K562 (cell line): Measurements from ENCODE around the gene MERTK.

Experiments used
- ARID4B ChIP-seq: sonication (generic); formaldehyde crosslinking; IDR thresholded peaks from 2 replicates; pipeline ENCODE4 v1.8.0; 2022; ENCODE audit warnings: mild to moderate bottlenecking, missing genetic modification reagents
- CCAR2 ChIP-seq: fragments of 200-400 bp; formaldehyde crosslinking; IDR thresholded peaks from 2 replicates; pipeline ENCODE4 v1.6.1; 2017; ENCODE audit warnings: mild to moderate bottlenecking, low read depth, low read length
- CEBPZ ChIP-seq: fragments of 150-350 bp; IDR thresholded peaks from 2 replicates; pipeline ENCODE4 v1.6.1; 2014; ENCODE audit warnings: low read depth, mild to moderate bottlenecking, low read length, borderline replicate concordance
- CTCF ChIP-seq, 3 experiments: IDR thresholded peaks in 2 of 3; conservative IDR thresholded peaks in 1 of 3; 2 replicates each; pipeline ENCODE4 v1.5.1; 2011 to 2012; ENCODE audit warnings: low read length in 3 of 3, mild to moderate bottlenecking in 3 of 3, control low read depth in 2 of 3, improper control_type of control experiment in 1 of 3, inconsistent platforms in 1 of 3, low read depth in 1 of 3, mixed read lengths in 1 of 3, moderate library complexity in 1 of 3; ENCODE audit not compliant: insufficient read depth in 2 of 3
- FOS ChIP-seq: IDR thresholded peaks from 3 replicates; pipeline ENCODE4 v1.6.1; 2011; ENCODE audit not compliant: insufficient read length; ENCODE audit errors: extremely low read depth
- MLLT1 ChIP-seq, 2 experiments: fragments of 450-650 bp; IDR thresholded peaks; 2 replicates each; pipeline ENCODE4 v1.6.1; 2016
- NFIC ChIP-seq: fragments of 450-650 bp; IDR thresholded peaks from 2 replicates; pipeline ENCODE4 v1.6.1; 2017; ENCODE audit warnings: mild to moderate bottlenecking, inconsistent platforms
- RAD21 ChIP-seq, 2 experiments: fragments of 250-450 bp in 1 of 2; fragments of 450-650 bp in 1 of 2; sonication (Bioruptor Pico) in 1 of 2; formaldehyde crosslinking in 1 of 2; IDR thresholded peaks in 1 of 2; conservative IDR thresholded peaks in 1 of 2; 2 replicates each; pipeline versions ENCODE4 v1.4.0 to v1.8.0; 2020 to 2022; ENCODE audit warnings: mild to moderate bottlenecking in 2 of 2, moderate library complexity in 1 of 2
- RBFOX2 ChIP-seq: fragments of 200-400 bp; formaldehyde crosslinking; IDR thresholded peaks from 2 replicates; pipeline ENCODE4 v1.6.1; 2017; ENCODE audit warnings: low read depth, mild to moderate bottlenecking, low read length, moderate library complexity
- SLC30A9 ChIP-seq: fragments of 250-450 bp; sonication (Bioruptor Pico); IDR thresholded peaks from 2 replicates; pipeline ENCODE4 v1.8.0; 2022; ENCODE audit warnings: mild to moderate bottlenecking, moderate library complexity
- TAF1 ChIP-seq: IDR thresholded peaks from 2 replicates; pipeline ENCODE4 v1.6.1; 2011; ENCODE audit warnings: mild to moderate bottlenecking, low read length, moderate library complexity; ENCODE audit not compliant: insufficient read depth, control insufficient read depth, severe bottlenecking; ENCODE audit errors: extremely low read depth
- ZBTB11 ChIP-seq, 3 experiments: fragments of 200-800 bp in 1 of 3; fragments of 250-450 bp in 1 of 3; fragments of 450-650 bp in 1 of 3; sonication (Bioruptor Pico) in 1 of 3; sonication (Bioruptor generic) in 1 of 3; formaldehyde crosslinking in 1 of 3; IDR thresholded peaks; 2 replicates each; pipeline versions ENCODE4 v1.6.1 to v1.8.0; 2016 to 2022; ENCODE audit warnings: mild to moderate bottlenecking in 2 of 3, missing genetic modification characterization in 2 of 3, missing compliant biosample characterization in 1 of 3, moderate library complexity in 1 of 3
- ZEB2 ChIP-seq: fragments of 450-650 bp; IDR thresholded peaks from 2 replicates; pipeline ENCODE4 v1.6.1; 2016
- ZNF12 ChIP-seq: sonication (generic); formaldehyde crosslinking; IDR thresholded peaks from 2 replicates; pipeline ENCODE4 v1.4.0; 2020; ENCODE audit warnings: mild to moderate bottlenecking, missing genetic modification reagents

GRCh38 chr2:111946294-111947114 lies 48.1 kb downstream of the MERTK start:
- no peak for TF ChIP-seq ARID4B
- no peak for TF ChIP-seq CTCF (IDR thresholded peaks at IDR 0.05 in 2 of 3, conservative IDR thresholded peaks at IDR 0.05 in 1 of 3; ENCODE audit: insufficient read depth in 2 of 3, low read depth in 1 of 3, low read length in 3 of 3)
- no peak for TF ChIP-seq CCAR2
- no peak for TF ChIP-seq RBFOX2
- no peak for TF ChIP-seq TAF1
- TF ChIP-seq FOS = no peak
- TF ChIP-seq NFIC = no peak
- TF ChIP-seq CEBPZ = no peak
- no peak for TF ChIP-seq RAD21 (CRISPR knock-in tag; conservative IDR thresholded peaks at IDR 0.05 in 1 of 2, IDR thresholded peaks at IDR 0.05 in 1 of 2)
- no peak for TF ChIP-seq ZBTB11 (CRISPR knock-in tag; IDR thresholded peaks at IDR 0.05)
- no peak for TF ChIP-seq ZNF12 (CRISPR knock-in tag)
- TF ChIP-seq MLLT1 (IDR thresholded peaks at IDR 0.05) = no peak
- TF ChIP-seq ZEB2 = no peak
- no peak for TF ChIP-seq SLC30A9 (CRISPR knock-in tag)
